ENCODE data around the gene ELL. TPM values are rescaled to one million over a fixed set of nuclear protein-coding genes. Genes with fewer than 3 reads are reported as not detected.

ELL gene
- total RNA-seq, 1 experiment from 2014 or later, result 14.6 TPM

GRCh38 chr19:18502638-18503294 is 19.1 kb downstream of the ELL start:
- H3K4me2 ChIP-seq, result no peak overlapping the region
- CTCF ChIA-PET, result no interaction called here
- no peaks in the 10 kb centered on the region for H3K27me3 ChIP-seq (ENCODE audit: insufficient read depth, low read depth)
- no peaks in the 10 kb centered on the region for H3K9me3 ChIP-seq (ENCODE audit: insufficient read depth, low read depth)
- peaks cover 100% of the 10 kb centered on the region for H4K20me1 ChIP-seq (ENCODE audit: insufficient read depth)
- peaks cover 15% of the 10 kb centered on the region for H3K4me1 ChIP-seq (replicated peaks; ENCODE audit: insufficient read depth)
- H3K27ac ChIP-seq, result no peak overlapping the region
- H3F3A ChIP-seq (ENCODE audit: insufficient read depth, low read depth), result peaks cover 10% of the 10 kb centered on the region; the same call in 1 of the 2 replicates
- BruUV-seq (replicated peaks), result no TSS peak
- no peak for TF ChIP-seq CTCF (conservative IDR thresholded peaks at IDR 0.05)
- TF ChIP-seq EZH2 (IDR thresholded peaks at IDR 0.05; ENCODE audit: low read depth), result no peak
- DNase-seq, result no peak
- H2AFZ ChIP-seq, result no peak overlapping the region
- POLR2A ChIA-PET (ENCODE audit: unreplicated experiment), result no interaction called here
- H3K9me2 ChIP-seq (ENCODE audit: insufficient read depth), result no peaks in the 10 kb centered on the region
- H3K36me3 ChIP-seq (ENCODE audit: low read depth), result no peaks in the 10 kb centered on the region
- H3K79me2 ChIP-seq (ENCODE audit: low read depth), result peaks cover 97% of the 10 kb centered on the region
- no peak overlapping the region for H3K4me3 ChIP-seq
- intact Hi-C loops (cut with micrococcal nuclease; ENCODE audit: unreplicated experiment), result no loop called here

- no peaks in the 10 kb centered on the region for H3K9me2 ChIP-seq (ENCODE audit: insufficient read depth)
- no peaks in the 10 kb centered on the region for H3K27me3 ChIP-seq (ENCODE audit: insufficient read depth, low read depth)
- intact Hi-C loops (cut with micrococcal nuclease; ENCODE audit: unreplicated experiment), result no loop called here
- no peak overlapping the region for H2AFZ ChIP-seq
- H3K36me3 ChIP-seq (ENCODE audit: low read depth), result no peaks in the 10 kb centered on the region
- H3K79me2 ChIP-seq (ENCODE audit: low read depth), result peaks cover 97% of the 10 kb centered on the region
- H3K4me2 ChIP-seq, result no peak overlapping the region
- H4K20me1 ChIP-seq (ENCODE audit: insufficient read depth), result peaks cover 100% of the 10 kb centered on the region
- no peak for DNase-seq
- H3K4me3 ChIP-seq, result no peak overlapping the region
- ChIA-PET POLR2A (ENCODE audit: unreplicated experiment) (no interaction called here), CTCF (no interaction called here)
- H3K4me1 ChIP-seq (replicated peaks; ENCODE audit: insufficient read depth), result peaks cover 15% of the 10 kb centered on the region
- H3F3A ChIP-seq (ENCODE audit: insufficient read depth, low read depth), result peaks cover 15% of the 10 kb centered on the region; the same call in 1 of the 2 replicates
- no peaks in the 10 kb centered on the region for H3K9me3 ChIP-seq (ENCODE audit: insufficient read depth, low read depth)
- TF ChIP-seq EZH2 (IDR thresholded peaks at IDR 0.05; ENCODE audit: low read depth) (no peak), CTCF (conservative IDR thresholded peaks at IDR 0.05) (no peak)
- H3K27ac ChIP-seq, result no peak overlapping the region
- no TSS peak for BruUV-seq (replicated peaks)
Observed at GRCh38 chr19:18502246-18502637, 19.6 kb downstream of the ELL start.

DNA sequence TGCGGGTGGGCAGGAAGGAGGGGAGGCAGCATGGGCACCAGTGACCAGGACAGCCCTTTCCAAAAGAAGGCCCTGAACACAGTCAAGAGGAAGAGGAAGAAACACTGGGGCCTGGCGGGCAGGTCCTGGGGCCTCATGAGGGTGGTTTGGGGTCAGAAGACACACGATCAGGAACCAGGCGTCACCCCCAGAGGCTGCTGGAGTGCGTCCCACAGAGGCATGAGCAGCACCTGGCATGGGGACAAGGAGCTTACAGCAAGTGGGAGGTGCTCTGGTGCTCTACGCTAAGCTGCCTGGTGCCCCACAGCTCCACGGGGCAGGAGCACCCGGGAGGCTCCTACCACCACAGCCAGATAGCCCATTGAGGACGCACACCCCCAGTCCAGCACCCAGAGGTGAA is 20.0 kb downstream of the ELL start:
- H4K20me1 ChIP-seq (ENCODE audit: insufficient read depth), result peaks cover 100% of the 10 kb centered on the region

More for the DNA sequence above, 20.0 kb downstream of the ELL start:
- Histone ChIP-seq H3F3A (ENCODE audit: insufficient read depth, low read depth) (peaks cover 19% of the 10 kb centered on the region; the same call in 1 of the 2 replicates), H3K79me2 (ENCODE audit: low read depth) (peaks cover 97% of the 10 kb centered on the region), H3K4me2 (no peak overlapping the region), H3K4me1 (replicated peaks; ENCODE audit: insufficient read depth) (peaks cover 15% of the 10 kb centered on the region), H3K36me3 (ENCODE audit: low read depth) (no peaks in the 10 kb centered on the region), H3K27me3 (ENCODE audit: insufficient read depth, low read depth) (no peaks in the 10 kb centered on the region), H3K27ac (no peak overlapping the region), H3K9me2 (ENCODE audit: insufficient read depth) (no peaks in the 10 kb centered on the region), H2AFZ (no peak overlapping the region), H3K9me3 (ENCODE audit: insufficient read depth, low read depth) (no peaks in the 10 kb centered on the region), H3K4me3 (no peak overlapping the region)
- CTCF ChIA-PET, result no interaction called here
- DNase-seq, result no peak
- TF ChIP-seq EZH2 (IDR thresholded peaks at IDR 0.05; ENCODE audit: low read depth) (no peak), CTCF (conservative IDR thresholded peaks at IDR 0.05) (no peak)
- no TSS peak for BruUV-seq (replicated peaks)
- intact Hi-C loops (cut with micrococcal nuclease; ENCODE audit: unreplicated experiment), result no loop called here
- POLR2A ChIA-PET (ENCODE audit: unreplicated experiment), result no interaction called here
